Memory B cell (primary cell): Measurements from ENCODE around the gene HDAC5.
"Not testable (repeated sequence)": the region's sequence is repeated elsewhere in the genome, so short reads cannot be mapped to it uniquely, and the experiment has no call there.

ENCODE experiments used
- ATAC-seq: fragments of 150-1000 bp; cut with Tn5 transposase; 2 replicates; pipeline ENCODE4 v1.10.0; 2021; ENCODE audit warnings: low read depth, mild to moderate bottlenecking, moderate library complexity
- DNase-seq, 2 donors: peaks; one replicate each; pipeline ENCODE4 v3.0.0; 2022; ENCODE audit warnings: low spot score in 2 of 2
- H3K27ac Mint-ChIP-seq: one replicate; pipeline ENCODE4 v1.8.0; 2022; ENCODE audit warnings: mild to moderate bottlenecking, moderate library complexity, mixed read lengths
- H3K27me3 Mint-ChIP-seq: one replicate; pipeline ENCODE4 v1.8.0; 2022; ENCODE audit warnings: mixed read lengths
- H3K36me3 Mint-ChIP-seq: one replicate; pipeline ENCODE4 v1.8.0; 2022; ENCODE audit warnings: mild to moderate bottlenecking, mixed read lengths
- H3K4me1 Mint-ChIP-seq: one replicate; pipeline ENCODE4 v1.8.0; 2022; ENCODE audit warnings: mixed read lengths
- H3K4me3 Mint-ChIP-seq: one replicate; pipeline ENCODE4 v1.8.0; 2022; ENCODE audit warnings: mild to moderate bottlenecking, moderate library complexity, mixed read lengths
- H3K9me3 Mint-ChIP-seq: one replicate; pipeline ENCODE4 v1.8.0; 2022; ENCODE audit warnings: mixed read lengths

The HDAC5 gene

DNA sequence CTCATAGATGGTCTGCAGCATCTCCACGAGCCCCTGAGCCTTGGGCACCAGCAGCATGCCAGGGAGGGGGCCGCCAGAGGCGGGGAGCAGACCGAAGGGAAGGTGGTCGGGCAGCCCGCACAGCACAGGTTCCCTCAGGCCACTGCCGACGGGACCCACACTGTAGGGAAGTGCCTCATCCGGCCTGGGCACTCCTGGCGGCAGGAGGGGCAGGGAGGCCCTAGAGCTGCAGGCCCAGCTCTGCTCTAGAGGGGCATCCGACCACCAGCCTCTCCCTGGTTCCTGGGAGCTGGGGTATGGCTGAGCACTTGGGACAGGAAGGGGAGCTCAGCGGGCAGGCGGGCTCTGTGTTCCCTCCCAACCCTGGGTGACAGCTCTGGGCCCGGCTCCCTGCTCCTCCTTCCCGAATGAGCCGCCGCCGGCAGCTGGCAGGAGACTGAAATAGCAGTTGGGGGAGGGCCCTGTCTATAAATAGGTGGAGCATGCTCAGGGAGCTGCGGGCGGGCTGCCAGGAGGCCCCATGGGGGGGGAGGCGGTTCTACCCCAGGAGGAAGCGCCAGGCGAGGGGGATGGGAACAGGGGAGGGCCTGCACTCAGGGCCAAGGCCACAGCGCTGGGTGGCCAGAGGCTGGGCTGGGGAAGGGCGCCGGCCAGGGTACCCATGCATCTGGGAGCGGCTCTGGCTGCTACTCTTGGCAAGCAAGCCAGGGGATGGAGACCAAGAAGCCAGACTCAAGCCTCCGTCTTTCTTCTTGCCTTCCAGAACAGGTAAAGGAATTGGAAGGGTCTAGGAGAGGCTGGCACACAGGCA, 12.4 kb downstream of the HDAC5 start:
- Mint-ChIP-seq H3K27ac (no peak overlapping the region), H3K36me3 (peaks cover 4% of the 10 kb centered on the region), H3K4me3 (peak overlapping the region; percentile 72), H3K27me3 (no peaks in the 10 kb centered on the region), H3K9me3 (no peaks in the 10 kb centered on the region), H3K4me1 (peaks cover 32% of the 10 kb centered on the region)
- ATAC-seq (peak; percentile 86), DNase-seq (peak; percentile 46 to 50)

DNA sequence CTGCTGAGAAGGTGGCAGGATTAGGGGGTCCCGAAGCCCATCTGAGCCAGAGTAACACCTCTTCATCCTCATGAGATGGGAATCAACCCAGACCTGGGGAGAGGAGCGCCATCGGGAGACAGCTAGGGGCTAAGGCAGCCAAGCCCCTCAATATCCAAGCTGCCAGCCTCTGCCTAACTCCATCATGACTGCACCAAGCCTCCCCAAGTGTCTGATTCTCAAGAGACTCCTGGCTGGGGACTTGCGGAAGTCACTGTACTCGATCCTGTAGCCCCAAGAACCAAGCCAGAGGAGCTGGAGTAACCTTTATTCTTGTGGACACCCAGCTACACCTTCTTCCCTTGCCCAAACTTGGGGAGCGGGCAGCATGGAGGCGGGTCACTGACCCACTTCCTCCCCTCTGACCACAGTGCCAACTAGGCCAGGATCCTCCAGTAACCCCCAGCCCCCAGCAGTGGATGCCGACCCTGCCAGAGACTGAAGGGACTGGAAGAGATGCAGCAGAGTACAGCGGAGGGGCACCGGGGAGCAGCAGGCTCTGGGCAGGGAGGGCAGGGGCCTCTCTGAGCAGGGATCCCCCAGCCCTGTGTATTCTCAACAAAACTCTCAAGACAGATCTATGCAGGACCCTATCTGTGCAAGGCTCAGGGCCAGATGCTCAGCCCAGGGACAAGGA, 13.3 kb downstream of the HDAC5 start:
- no peaks in the 10 kb centered on the region for H3K27me3 Mint-ChIP-seq
- no peaks in the 10 kb centered on the region for H3K9me3 Mint-ChIP-seq
- H3K36me3 Mint-ChIP-seq, result peaks cover 2% of the 10 kb centered on the region
- H3K4me3 Mint-ChIP-seq, result no peak overlapping the region
- DNase-seq, result no peak
- no peak overlapping the region for H3K27ac Mint-ChIP-seq
- H3K4me1 Mint-ChIP-seq, result peaks cover 32% of the 10 kb centered on the region
- no peak for ATAC-seq

DNA sequence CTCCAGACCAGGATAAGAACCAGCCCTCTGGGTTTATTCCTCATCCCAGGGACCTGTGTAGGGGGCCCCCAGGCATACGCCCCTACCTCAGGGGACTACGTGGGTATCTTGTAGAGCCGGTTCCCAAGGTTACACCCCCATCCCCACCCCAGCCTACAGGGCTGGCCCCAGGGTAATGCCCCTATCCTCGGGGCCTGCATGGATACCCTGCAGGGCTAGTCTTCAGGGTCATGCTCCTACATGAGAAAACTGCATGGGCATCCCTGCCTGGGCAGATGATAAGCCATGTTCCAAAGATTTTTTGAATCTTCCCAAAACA, 14.2 kb downstream of the HDAC5 start:
- no peak overlapping the region for H3K4me3 Mint-ChIP-seq
- H3K4me1 Mint-ChIP-seq, result peaks cover 34% of the 10 kb centered on the region
- no peak for DNase-seq
- no peaks in the 10 kb centered on the region for H3K9me3 Mint-ChIP-seq
- H3K27ac Mint-ChIP-seq, result no peak overlapping the region
- peaks cover 4% of the 10 kb centered on the region for H3K36me3 Mint-ChIP-seq
- no peak for ATAC-seq
- no peaks in the 10 kb centered on the region for H3K27me3 Mint-ChIP-seq

DNA sequence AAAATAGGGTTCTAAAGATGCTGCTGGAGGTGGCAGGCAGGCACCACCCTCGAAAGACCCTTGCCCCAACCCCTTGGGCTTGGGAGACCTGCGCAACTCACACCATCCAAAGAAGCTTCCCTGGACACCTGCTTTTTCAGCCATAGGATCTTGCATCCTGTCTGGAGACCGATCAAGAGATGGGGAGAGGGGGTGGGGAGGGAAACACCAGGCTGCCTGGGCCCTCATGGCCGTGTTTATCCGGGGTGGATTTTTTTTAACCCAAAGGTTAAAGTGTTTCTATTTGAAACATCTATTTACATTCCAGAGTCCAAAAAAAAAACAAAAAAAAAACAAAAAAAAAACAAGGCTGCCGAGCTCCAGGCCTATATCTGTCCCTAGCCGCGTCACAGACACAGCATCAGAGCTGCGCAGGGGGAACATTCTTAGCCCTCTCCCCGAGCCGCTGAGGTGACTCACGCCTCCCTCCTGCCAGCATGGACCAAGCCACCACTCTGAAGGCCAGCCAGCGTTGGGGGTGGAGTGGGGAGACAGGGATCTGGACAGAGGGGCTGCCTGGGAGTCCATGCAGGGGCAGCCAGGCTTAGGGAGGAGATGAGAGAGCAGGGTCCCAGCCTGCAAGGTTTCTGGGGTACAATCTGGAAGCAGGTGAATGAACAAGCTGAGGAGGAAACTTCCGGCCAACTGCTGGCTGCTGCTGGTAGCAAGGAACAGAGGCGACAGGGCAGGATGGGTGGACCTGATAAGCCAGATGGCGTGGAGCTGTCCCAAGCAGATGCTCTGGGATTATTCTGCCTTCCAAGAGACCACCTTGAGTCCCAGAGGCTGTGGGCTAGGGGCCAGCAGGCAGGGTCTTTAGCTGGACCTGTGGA, 14.8 kb downstream of the HDAC5 start:
- peaks cover 34% of the 10 kb centered on the region for H3K4me1 Mint-ChIP-seq
- no peaks in the 10 kb centered on the region for H3K9me3 Mint-ChIP-seq
- no peak overlapping the region for H3K27ac Mint-ChIP-seq
- DNase-seq (no peak), ATAC-seq (no peak)
- H3K27me3 Mint-ChIP-seq, result no peaks in the 10 kb centered on the region
- peaks cover 4% of the 10 kb centered on the region for H3K36me3 Mint-ChIP-seq
- no peak overlapping the region for H3K4me3 Mint-ChIP-seq

DNA sequence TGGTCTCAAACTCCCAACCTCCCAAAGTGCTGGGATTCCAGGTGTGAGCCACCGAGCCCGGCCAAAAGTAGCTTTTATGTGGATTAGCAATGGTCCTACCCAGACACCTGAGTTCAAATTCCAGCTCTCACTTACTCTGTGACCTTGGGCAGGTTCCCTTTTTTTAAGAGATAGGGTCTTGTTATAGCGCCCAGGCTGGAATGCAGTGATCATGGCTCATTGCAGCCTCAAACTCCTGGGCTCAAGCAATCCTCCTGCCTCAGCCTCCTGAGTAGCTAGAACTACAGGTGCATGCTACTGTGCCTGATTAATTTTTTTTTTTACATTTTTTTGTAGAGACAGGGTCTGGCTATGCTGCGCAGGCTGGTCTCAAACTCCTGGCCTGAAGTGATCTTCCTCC, 16.6 kb downstream of the HDAC5 start:
- no peaks in the 10 kb centered on the region for H3K27me3 Mint-ChIP-seq
- DNase-seq (no peak), ATAC-seq (no peak)
- peaks cover 10% of the 10 kb centered on the region for H3K36me3 Mint-ChIP-seq
- H3K9me3 Mint-ChIP-seq, result no peaks in the 10 kb centered on the region
- H3K4me3 Mint-ChIP-seq, result no peak overlapping the region
- peaks cover 20% of the 10 kb centered on the region for H3K4me1 Mint-ChIP-seq
- H3K27ac Mint-ChIP-seq, result no peak overlapping the region

DNA sequence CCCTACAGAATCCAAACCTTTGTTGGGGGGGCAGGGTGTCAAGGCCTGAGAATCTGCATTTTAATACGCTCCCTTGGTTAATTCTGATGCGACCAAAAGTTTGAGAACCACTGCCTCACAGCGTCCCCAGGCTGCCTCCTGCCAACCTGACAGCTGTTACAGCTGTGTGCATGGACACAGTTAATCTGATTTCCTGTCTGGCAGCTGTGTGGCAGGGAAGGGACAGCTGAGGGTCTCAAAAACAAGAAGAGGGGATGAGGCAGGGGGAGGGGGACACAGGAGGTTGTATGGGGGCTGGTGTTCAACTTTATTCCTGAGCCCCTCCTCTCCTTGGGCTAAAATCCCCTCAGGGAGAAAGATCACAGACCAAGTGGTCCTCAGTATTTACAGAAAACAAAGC, 17.5 kb downstream of the HDAC5 start:
- Mint-ChIP-seq H3K36me3 (peaks cover 10% of the 10 kb centered on the region), H3K9me3 (no peaks in the 10 kb centered on the region)

DNA sequence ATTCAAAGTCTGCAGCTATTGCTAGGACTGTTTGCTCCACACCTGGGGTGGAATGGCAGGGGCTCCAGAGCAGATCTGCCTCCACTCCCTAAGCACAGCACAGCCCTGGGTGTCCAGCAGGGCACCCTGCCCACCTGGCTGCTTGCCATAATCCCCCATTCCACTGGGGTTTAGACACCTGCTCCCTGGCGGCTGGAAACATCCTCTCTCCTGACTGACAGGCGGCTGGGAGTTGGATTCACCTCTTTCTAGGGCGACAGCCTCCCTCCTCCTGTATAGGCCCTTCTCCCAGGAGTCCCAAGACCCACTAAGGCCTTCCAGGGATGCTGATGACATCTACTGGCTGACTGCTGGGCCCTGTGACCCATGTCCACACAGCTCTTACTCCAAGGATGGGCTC, 18.0 kb downstream of the HDAC5 start:
- Mint-ChIP-seq H3K36me3 (peaks cover 10% of the 10 kb centered on the region), H3K4me3 (no peak overlapping the region), H3K27me3 (no peaks in the 10 kb centered on the region), H3K4me1 (peaks cover 9% of the 10 kb centered on the region), H3K27ac (no peak overlapping the region), H3K9me3 (no peaks in the 10 kb centered on the region)
- DNase-seq (no peak), ATAC-seq (no peak)

More for the DNA sequence above, 17.5 kb downstream of the HDAC5 start:
- no peak overlapping the region for H3K27ac Mint-ChIP-seq
- H3K4me1 Mint-ChIP-seq, result peaks cover 14% of the 10 kb centered on the region
- ATAC-seq (no peak), DNase-seq (no peak)
- H3K4me3 Mint-ChIP-seq, result no peak overlapping the region
- H3K27me3 Mint-ChIP-seq, result no peaks in the 10 kb centered on the region

DNA sequence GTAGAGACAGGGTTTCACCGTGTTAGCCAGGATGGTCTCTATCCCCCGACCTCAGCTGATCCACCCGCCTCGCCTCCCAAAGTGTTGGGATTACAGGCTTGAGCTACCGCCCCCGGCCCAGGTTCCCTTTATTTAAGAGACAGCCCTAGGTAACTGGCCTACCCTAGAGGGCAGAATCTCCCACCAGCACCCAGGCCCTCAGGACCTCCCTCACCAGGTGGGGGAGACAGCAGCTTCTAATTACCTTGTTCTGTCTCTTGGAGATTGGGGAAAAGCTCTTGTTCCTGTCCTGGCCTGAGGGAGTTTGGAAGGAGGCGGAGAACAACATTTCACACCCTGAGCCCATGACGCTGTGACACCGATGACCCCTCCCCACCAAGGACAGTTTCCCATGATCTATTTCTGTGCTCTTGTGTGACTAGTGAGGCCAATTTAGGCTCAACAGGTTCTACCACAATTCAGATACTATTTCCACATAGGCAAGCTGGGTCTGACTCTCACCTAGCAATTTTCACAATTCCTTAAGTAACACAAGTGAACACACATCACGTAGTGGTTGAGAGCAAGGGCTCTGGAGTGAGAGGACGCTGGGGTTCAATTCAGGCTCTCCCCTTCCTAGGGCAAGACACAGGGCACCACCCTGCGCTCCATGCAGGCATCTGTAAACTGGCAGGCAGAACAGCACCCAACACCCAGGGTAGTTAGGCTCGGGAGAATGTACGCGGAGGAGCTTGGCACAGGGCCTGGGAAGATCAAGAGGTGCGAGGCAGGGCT, 20.4 kb downstream of the HDAC5 start:
- no peak overlapping the region for H3K27ac Mint-ChIP-seq
- no peak for ATAC-seq

DNA sequence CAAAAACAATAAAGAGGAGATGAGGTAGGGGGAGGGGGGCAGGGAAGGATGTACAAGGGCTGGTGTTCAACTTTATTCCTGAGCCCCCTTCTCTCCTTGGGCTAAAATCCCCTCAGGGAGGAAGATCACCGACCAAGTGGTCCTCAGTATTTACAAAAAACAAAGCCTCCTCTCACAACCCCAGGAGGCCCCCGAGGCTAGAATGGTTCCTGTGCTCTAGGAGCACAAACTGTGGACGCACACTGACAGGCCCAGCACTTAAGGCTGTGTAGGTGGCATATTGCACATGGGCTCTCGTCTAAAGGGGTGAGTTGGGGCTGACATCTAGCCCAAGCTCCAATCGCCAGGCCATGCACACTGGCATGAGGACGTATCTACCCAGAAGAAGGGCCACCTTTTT, 21.6 kb downstream of the HDAC5 start:
- H3K9me3 Mint-ChIP-seq, ATAC-seq, H3K36me3 Mint-ChIP-seq, H3K27ac Mint-ChIP-seq, H3K4me3 Mint-ChIP-seq, H3K27me3 Mint-ChIP-seq, DNase-seq: not testable (repeated sequence)
- peaks cover 11% of the 10 kb centered on the region for H3K4me1 Mint-ChIP-seq

More for the DNA sequence above, 20.4 kb downstream of the HDAC5 start:
- H3K4me1 Mint-ChIP-seq, result peaks cover 12% of the 10 kb centered on the region
- no peaks in the 10 kb centered on the region for H3K9me3 Mint-ChIP-seq
- H3K27me3 Mint-ChIP-seq, result no peaks in the 10 kb centered on the region
- no peak for DNase-seq
- no peak overlapping the region for H3K4me3 Mint-ChIP-seq
- H3K36me3 Mint-ChIP-seq, result peaks cover 12% of the 10 kb centered on the region

DNA sequence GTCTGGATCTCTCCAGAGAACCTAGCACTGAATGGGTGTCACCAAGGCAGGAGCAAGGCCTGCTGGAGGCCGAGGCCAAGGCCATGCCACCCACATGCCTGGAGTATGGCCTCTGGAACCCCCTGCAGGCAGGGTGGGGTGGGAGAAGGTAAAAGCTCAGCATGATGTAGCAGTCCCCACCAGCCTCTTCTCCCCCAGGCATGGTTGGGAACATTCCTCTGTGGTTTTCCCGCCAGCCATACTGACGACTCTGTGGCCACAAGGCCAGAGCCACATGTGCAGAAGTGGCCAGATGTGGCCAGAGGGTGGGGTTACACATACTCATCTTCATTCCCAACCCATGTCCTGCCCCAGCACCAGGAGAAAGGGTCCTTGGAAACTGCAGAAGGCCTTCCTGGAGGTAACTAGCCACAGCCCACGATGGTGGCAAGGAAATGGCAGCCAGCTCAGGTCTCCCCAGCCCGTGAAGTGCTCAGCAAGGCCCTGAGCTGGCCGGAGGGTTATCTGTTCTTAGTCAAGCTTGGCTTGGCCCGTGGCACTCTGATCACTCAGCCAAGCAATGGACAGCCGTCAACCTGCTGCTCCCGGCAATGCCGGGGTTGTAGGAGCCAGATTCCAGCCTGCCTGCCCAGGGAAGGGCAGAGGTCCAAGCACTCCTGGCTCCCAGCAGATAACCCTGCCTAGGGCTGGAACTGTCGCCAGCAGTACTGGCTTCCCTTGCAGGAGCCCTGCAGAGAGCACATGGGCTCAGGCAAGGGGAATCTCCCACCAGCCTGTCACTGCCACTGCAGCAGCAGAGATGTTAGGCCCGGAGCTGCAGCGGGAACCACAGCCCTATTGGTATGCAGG, 26.1 kb downstream of the HDAC5 start:
- H3K9me3 Mint-ChIP-seq, result no peaks in the 10 kb centered on the region
- H3K4me1 Mint-ChIP-seq, result peaks cover 10% of the 10 kb centered on the region
- peaks cover 2% of the 10 kb centered on the region for H3K36me3 Mint-ChIP-seq
- no peaks in the 10 kb centered on the region for H3K27me3 Mint-ChIP-seq
- H3K4me3 Mint-ChIP-seq, result no peak overlapping the region
- DNase-seq (no peak), ATAC-seq (no peak)
- H3K27ac Mint-ChIP-seq, result no peak overlapping the region

DNA sequence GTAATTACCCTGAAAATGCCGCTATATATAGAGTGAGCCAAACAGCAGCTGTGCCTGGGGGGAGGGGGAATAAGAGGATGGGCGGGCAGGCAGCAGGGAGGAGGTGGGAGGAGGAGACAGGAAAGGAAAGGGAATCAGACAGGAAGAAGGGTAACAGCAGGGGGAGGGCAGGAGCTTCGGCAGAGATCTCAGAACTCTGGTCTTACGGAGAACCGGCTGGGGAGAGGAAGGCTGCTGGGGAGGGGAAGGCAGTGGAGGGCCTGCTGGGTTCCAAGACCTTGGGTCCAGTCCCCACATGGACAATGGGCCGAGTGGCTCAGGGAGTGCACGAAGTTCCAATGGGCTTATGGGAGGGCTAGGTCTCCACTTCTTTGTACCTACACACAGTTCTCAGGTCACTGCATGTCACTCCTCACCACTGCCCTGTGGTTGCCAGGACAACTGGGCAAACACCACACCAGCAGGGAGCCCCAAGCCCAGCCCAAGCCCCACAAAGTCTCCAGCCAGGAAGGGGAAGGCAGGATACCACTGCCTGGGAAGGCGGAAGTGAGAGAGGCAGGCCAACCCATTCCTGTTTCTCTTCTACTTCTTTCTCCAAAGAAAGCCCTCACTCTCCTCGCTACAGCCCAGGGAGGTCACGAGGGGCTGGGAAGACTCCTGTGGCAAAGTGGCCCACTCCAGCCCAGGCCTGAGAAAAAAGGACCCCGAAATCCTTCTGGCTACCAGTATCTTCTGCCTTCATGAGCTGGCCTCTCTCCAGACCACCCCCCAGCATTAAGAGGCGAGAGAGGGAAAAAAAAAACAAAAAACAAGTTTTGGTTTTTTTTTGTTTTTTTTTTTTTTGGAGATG, 27.6 kb downstream of the HDAC5 start:
- no peaks in the 10 kb centered on the region for H3K9me3 Mint-ChIP-seq
- no peak overlapping the region for H3K4me3 Mint-ChIP-seq
- H3K27me3 Mint-ChIP-seq, result no peaks in the 10 kb centered on the region
- no peak overlapping the region for H3K27ac Mint-ChIP-seq
- ATAC-seq (no peak), DNase-seq (no peak)
- peaks cover 10% of the 10 kb centered on the region for H3K4me1 Mint-ChIP-seq
- peaks cover 7% of the 10 kb centered on the region for H3K36me3 Mint-ChIP-seq

DNA sequence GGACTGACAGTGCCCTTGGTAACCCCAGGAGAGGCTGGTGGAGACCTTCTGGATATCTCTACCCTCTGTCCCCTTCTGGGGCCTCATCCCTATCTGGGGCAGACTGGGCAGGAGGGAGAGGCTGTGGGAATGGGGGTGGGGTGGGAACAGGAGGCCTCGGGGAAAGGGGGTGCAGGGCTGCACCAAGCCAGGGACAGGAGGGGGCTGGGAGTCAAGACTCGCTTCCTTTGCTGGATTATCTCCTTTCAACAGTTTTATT, 28.1 kb downstream of the HDAC5 start:
- H3K4me1 Mint-ChIP-seq, result peaks cover 10% of the 10 kb centered on the region
- ATAC-seq (no peak), DNase-seq (no peak)
- H3K4me3 Mint-ChIP-seq, result no peak overlapping the region
- no peaks in the 10 kb centered on the region for H3K9me3 Mint-ChIP-seq
- H3K27me3 Mint-ChIP-seq, result no peaks in the 10 kb centered on the region
- H3K36me3 Mint-ChIP-seq, result peaks cover 7% of the 10 kb centered on the region
- H3K27ac Mint-ChIP-seq, result no peak overlapping the region
